B cell (primary cell): Measurements from ENCODE around the gene ARL5A. TPM values are rescaled to one million over a fixed set of nuclear protein-coding genes. Genes with fewer than 3 reads are reported as not detected.

ENCODE experiments used
- ATAC-seq: fragments of 200-7000 bp; cut with Tn5 transposase; one replicate; pipeline ENCODE4 v1.10.0; 2021; ENCODE audit warnings: low read depth, mild to moderate bottlenecking, moderate number of reproducible peaks, moderate library complexity
- CTCF ChIA-PET: fragments of 350-600 bp; sonication (Branson Sonifier 250); formaldehyde crosslinking; loops from one replicate; lab custom pipeline; 2021; ENCODE audit warnings: antibody characterized with exemption, inconsistent platforms; lab: Charles Lee
- POLR2A ChIA-PET: fragments of 350-600 bp; sonication (Branson Sonifier 250); formaldehyde crosslinking; loops from one replicate; lab custom pipeline; 2021; ENCODE audit warnings: antibody characterized with exemption; lab: Charles Lee
- DNase-seq: peaks from one replicate; pipeline ENCODE4 v3.0.0; 2013
- H2AFZ ChIP-seq: 2 replicates; pipeline ENCODE4 v1.6.1; 2012; ENCODE audit warnings: mild to moderate bottlenecking, low read depth, low read length; ENCODE audit not compliant: insufficient read depth, poor library complexity, severe bottlenecking
- H3K27ac ChIP-seq, 2 donors: 1 replicate in 1 of 2; 2 replicates in 1 of 2; pipeline ENCODE4 v1.5.1; 2012 to 2013; ENCODE audit warnings: low read length in 2 of 2, mild to moderate bottlenecking in 2 of 2, moderate library complexity in 1 of 2
- H3K27me3 ChIP-seq, 4 experiments: fragments of 200-600 bp in 1 of 4; sonication (generic) in 1 of 4; replicated peaks in 1 of 4; 1 replicate in 2 of 4; 2 replicates in 2 of 4; pipeline versions ENCODE4 v1.6.1 to v1.7.0; 2013 to 2016; ENCODE audit warnings: low read length in 3 of 4, mild to moderate bottlenecking in 2 of 4, mixed read lengths in 1 of 4, moderate library complexity in 1 of 4; ENCODE audit not compliant: insufficient read depth in 4 of 4, control insufficient read depth in 3 of 4; ENCODE audit errors: control extremely low read depth in 1 of 4
- H3K36me3 ChIP-seq, 2 experiments: replicated peaks in 1 of 2; 1 replicate in 1 of 2; 2 replicates in 1 of 2; pipeline versions ENCODE4 v1.6.1 to v1.7.1; 2013; ENCODE audit warnings: low read length in 1 of 2; ENCODE audit not compliant: insufficient read depth in 2 of 2, control insufficient read depth in 1 of 2; ENCODE audit errors: control extremely low read depth in 1 of 2, extremely low read depth in 1 of 2
- H3K4me1 ChIP-seq, 2 donors: fragments of 200-600 bp in 1 of 2; sonication (generic) in 1 of 2; 1 replicate in 1 of 2; 2 replicates in 1 of 2; pipeline versions ENCODE4 v1.5.1 to v1.6.1; 2013 to 2017; ENCODE audit warnings: low read length in 2 of 2; ENCODE audit not compliant: control insufficient read depth in 2 of 2, insufficient read depth in 2 of 2
- H3K4me2 ChIP-seq: replicated peaks from 2 replicates; pipeline ENCODE3; 2012; ENCODE audit warnings: mild to moderate bottlenecking, low read depth, low read length; ENCODE audit not compliant: poor library complexity, severe bottlenecking
- H3K4me3 ChIP-seq, 5 experiments: fragments of 200-600 bp in 1 of 5; sonication (generic) in 1 of 5; 1 replicate in 3 of 5; 2 replicates in 2 of 5; pipeline versions ENCODE4 v1.5.1 to v1.7.0; 2011 to 2016; ENCODE audit warnings: low read length in 4 of 5, mild to moderate bottlenecking in 4 of 5, low read depth in 2 of 5, control low read depth in 1 of 5, moderate library complexity in 1 of 5; ENCODE audit not compliant: insufficient read depth in 1 of 5; ENCODE audit errors: control extremely low read depth in 1 of 5, extremely low read depth in 1 of 5
- H3K79me2 ChIP-seq: fragments of 200-600 bp; sonication (generic); one replicate; pipeline ENCODE4 v1.6.0; 2016; ENCODE audit warnings: low read length; ENCODE audit not compliant: control insufficient read depth, insufficient read depth
- H3K9ac ChIP-seq: fragments of 200-600 bp; sonication (generic); 2 replicates; pipeline ENCODE4 v1.6.1; 2017; ENCODE audit warnings: mild to moderate bottlenecking, low read length, moderate library complexity
- H3K9me3 ChIP-seq, 3 donors: one replicate each; pipeline versions ENCODE4 v1.6.1 to v1.7.1; 2013; ENCODE audit warnings: low read length in 2 of 3; ENCODE audit not compliant: control insufficient read depth in 2 of 3, insufficient read depth in 1 of 3; ENCODE audit errors: control extremely low read depth in 1 of 3
- H4K20me1 ChIP-seq: 2 replicates; pipeline ENCODE4 v1.6.0; 2012; ENCODE audit warnings: mild to moderate bottlenecking, low read length; ENCODE audit not compliant: insufficient read depth, control insufficient read depth, poor library complexity, severe bottlenecking
- H3K27ac Mint-ChIP-seq: one replicate; pipeline ENCODE4 v1.8.0; 2021; ENCODE audit warnings: mixed read lengths
- H3K27me3 Mint-ChIP-seq: one replicate; pipeline ENCODE4 v1.8.0; 2021; ENCODE audit warnings: mixed read lengths
- H3K4me1 Mint-ChIP-seq: one replicate; pipeline ENCODE4 v1.8.0; 2021; ENCODE audit warnings: mixed read lengths
- H3K4me3 Mint-ChIP-seq: one replicate; pipeline ENCODE4 v1.8.0; 2021; ENCODE audit warnings: mixed read lengths
- H3K9me3 Mint-ChIP-seq: one replicate; pipeline ENCODE4 v1.8.0; 2022; ENCODE audit warnings: mixed read lengths; ENCODE audit not compliant: insufficient read depth
- EZH2 ChIP-seq: IDR thresholded peaks from 2 replicates; pipeline ENCODE4 v1.6.1; 2012; ENCODE audit warnings: borderline replicate concordance, low read depth, mild to moderate bottlenecking, moderate library complexity, low read length; ENCODE audit not compliant: insufficient read depth, poor library complexity, severe bottlenecking
- WGBS: methylation state at CpG from one replicate; pipeline ENCODE4 v1.1.5; 2013; ENCODE audit warnings: missing lambda C conversion rate; ENCODE audit not compliant: insufficient coverage; 5-methylcytosine and 5-hydroxymethylcytosine counted together
- intact Hi-C: fragments of 100-400 bp; cut with micrococcal nuclease; formaldehyde crosslinking; loops from one replicate; pipeline ENCODE4 v1.10.0; 2022
- polyA plus RNA-seq: library from polyadenylated mRNA; depleted of rRNA; stranded (reverse); fragments of >200 nt; gene quantifications from 2 replicates; pipeline ENCODE4 v1.2.3, GENCODE V29; 2012
- total RNA-seq, 2 donors: library from RNA; stranded (reverse); fragments of 120-200 nt in 1 of 2; gene quantifications; 1 replicate in 1 of 2; 2 replicates in 1 of 2; pipeline versions ENCODE4 v1.2.3 to v1.2.4, GENCODE V29; 2013 to 2022
- TF ChIP-seq, protein P1 (sequence below): fragments of 200-600 bp; IDR thresholded peaks from one replicate; pipeline ENCODE4 v1.8.0; 2022; ENCODE audit warnings: antibody characterized with exemption, mild to moderate bottlenecking

The ARL5A gene
- total and polyA plus RNA-seq, 2 donors (not counting 1 experiment from before 2014, with no cell fraction given), result 18.2 to 54.1 TPM

DNA sequence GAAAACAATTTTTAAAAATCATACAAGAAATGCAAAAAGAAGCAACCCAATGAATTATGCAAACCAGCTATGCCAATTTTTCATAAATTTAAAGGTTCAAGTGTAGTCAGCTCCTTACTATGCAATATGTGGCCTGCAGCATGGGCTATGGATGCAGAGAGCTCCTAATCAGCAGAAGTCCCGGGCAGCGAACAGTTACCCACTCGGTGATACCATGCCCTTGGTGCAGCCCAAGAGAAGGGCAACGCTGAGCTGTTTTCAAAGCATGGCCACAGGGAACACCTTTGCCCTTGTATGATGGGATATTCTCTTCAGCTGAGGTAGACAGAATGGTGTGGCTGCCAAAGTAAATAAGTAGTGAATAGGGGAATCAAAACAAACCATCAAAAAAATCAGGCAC, 17.3 kb upstream of the ARL5A start:
- no peak for DNase-seq
- Histone ChIP-seq H3K79me2 (no peaks in the 10 kb centered on the region), H3K4me1 (peaks cover 0 to 3% of the 10 kb centered on the region in 2 donors), H3K27me3 (no peaks in the 10 kb centered on the region), H3K9ac (no peak overlapping the region), H4K20me1 (no peaks in the 10 kb centered on the region), H3K4me2 (no peak overlapping the region), H2AFZ (no peak overlapping the region), H3K9me3 (no peaks in the 10 kb centered on the region), H3K27ac (no peak overlapping the region), H3K36me3 (no peaks in the 10 kb centered on the region), H3K4me3 (no peak overlapping the region)
- no peaks in the 10 kb centered on the region for H3K27me3 Mint-ChIP-seq
- TF ChIP-seq EZH2, result no peak
- TF ChIP-seq, protein P1, sequence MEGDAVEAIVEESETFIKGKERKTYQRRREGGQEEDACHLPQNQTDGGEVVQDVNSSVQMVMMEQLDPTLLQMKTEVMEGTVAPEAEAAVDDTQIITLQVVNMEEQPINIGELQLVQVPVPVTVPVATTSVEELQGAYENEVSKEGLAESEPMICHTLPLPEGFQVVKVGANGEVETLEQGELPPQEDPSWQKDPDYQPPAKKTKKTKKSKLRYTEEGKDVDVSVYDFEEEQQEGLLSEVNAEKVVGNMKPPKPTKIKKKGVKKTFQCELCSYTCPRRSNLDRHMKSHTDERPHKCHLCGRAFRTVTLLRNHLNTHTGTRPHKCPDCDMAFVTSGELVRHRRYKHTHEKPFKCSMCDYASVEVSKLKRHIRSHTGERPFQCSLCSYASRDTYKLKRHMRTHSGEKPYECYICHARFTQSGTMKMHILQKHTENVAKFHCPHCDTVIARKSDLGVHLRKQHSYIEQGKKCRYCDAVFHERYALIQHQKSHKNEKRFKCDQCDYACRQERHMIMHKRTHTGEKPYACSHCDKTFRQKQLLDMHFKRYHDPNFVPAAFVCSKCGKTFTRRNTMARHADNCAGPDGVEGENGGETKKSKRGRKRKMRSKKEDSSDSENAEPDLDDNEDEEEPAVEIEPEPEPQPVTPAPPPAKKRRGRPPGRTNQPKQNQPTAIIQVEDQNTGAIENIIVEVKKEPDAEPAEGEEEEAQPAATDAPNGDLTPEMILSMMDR, result no peak
- no peak for ATAC-seq
- H3K27ac Mint-ChIP-seq, result no peak overlapping the region
- CTCF ChIA-PET, result interaction anchor here (0.9 kb wide), 1 partner anchor 15 kb away, joined by 3 read pairs; no protein-coding TSS in a partner anchor
- POLR2A ChIA-PET, result no interaction called here
- H3K9me3 Mint-ChIP-seq, result no peaks in the 10 kb centered on the region
- H3K4me3 Mint-ChIP-seq, result no peak overlapping the region
- H3K4me1 Mint-ChIP-seq, result peaks cover 22% of the 10 kb centered on the region
- intact Hi-C loops, result no loop called here
- WGBS, result 100% methylated on average over 3 of the region's 4 CpGs

DNA sequence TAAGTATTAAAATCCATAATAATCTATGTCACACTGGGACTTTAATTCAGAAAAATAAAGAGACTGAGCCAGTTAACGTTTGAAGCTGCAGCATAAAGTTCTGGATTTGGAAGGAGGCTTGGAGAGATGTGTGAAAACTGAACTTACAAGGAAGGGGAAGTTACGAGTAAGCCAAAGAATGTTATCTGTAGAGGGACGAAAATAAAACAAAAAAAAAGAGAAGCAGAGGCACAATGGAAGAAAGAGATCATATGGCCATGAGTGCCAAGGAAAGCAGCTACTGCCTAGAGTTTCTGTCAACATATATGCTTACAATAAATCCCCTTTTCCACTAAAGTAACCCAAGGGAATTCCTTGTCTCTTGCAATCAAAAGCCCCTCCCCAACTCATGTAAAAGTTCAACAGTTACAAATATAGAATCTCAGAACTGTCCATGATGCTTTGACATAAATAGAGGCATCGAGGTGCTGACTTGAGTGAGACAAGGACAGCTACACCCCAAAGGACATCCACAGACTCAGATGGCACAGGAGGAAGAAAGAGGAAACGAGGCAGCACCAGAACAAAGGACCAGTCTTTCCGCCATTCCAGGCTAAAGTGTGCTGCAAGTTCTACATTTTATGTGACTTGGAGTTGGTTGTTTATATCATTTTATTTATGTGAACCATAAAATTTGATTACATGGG, 16.1 kb upstream of the ARL5A start:
- Histone ChIP-seq H3K36me3 (no peaks in the 10 kb centered on the region), H3K27ac (no peak overlapping the region), H3K9ac (no peak overlapping the region), H3K9me3 (no peaks in the 10 kb centered on the region), H3K79me2 (no peaks in the 10 kb centered on the region), H3K27me3 (no peaks in the 10 kb centered on the region), H4K20me1 (no peaks in the 10 kb centered on the region), H3K4me1 (peaks cover 0 to 3% of the 10 kb centered on the region in 2 donors), H2AFZ (no peak overlapping the region), H3K4me3 (no peak overlapping the region), H3K4me2 (no peak overlapping the region)
- POLR2A ChIA-PET, result no interaction called here
- Mint-ChIP-seq H3K27ac (no peak overlapping the region), H3K27me3 (no peaks in the 10 kb centered on the region), H3K9me3 (no peaks in the 10 kb centered on the region), H3K4me1 (peaks cover 29% of the 10 kb centered on the region), H3K4me3 (no peak overlapping the region)
- DNase-seq, result no peak
- CTCF ChIA-PET, result no interaction called here
- TF ChIP-seq EZH2, result no peak
- TF ChIP-seq, protein P1, result no peak
- ATAC-seq, result no peak
- 35% methylated on average over 2 of the region's 6 CpGs for WGBS
- intact Hi-C loops, result no loop called here
